ENCODE measurements around the gene TSFM. TPM values are rescaled to one million over a fixed set of nuclear protein-coding genes. Genes with fewer than 3 reads are reported as not detected.
A peak's percentile ranks its signal among the peaks of the same experiment; 100 is the strongest.

Gene TSFM
- total RNA-seq, 1 experiment from 2014 or later, result 53.2 TPM

- ChIA-PET CTCF (interaction anchor here (0.6 kb wide), 1 partner anchor 9 kb away, joined by 3 read pairs; no protein-coding TSS in a partner anchor), RAD21 (ENCODE audit: low non-redundant PET in 1 of 2, low total read pairs in 2 of 2, uncharacterized antibody in 2 of 2, unreplicated experiment in 2 of 2) (interaction anchor here in 1 of 2 experiments (0.9 kb wide), 1 partner anchor 18 kb away, joined by 3 read pairs; no protein-coding TSS in a partner anchor), POLR2A (interaction anchor here (1.3 to 5.0 kb wide), 4 partner anchors 11 to 57 kb away, joined by 6 to 20 read pairs (median 9); no protein-coding TSS in a partner anchor)
- H3K36me3 ChIP-seq (ENCODE audit: control insufficient read depth in 1 of 2, insufficient read depth in 2 of 2, low read length in 2 of 2), result no peaks in the 10 kb centered on the region
- H3K4me1 ChIP-seq (ENCODE audit: control insufficient read depth in 1 of 2, insufficient read depth in 2 of 2, low read length in 2 of 2), result peaks cover 22 to 47% of the 10 kb centered on the region in 2 experiments
- H3K9ac ChIP-seq (ENCODE audit: low read length), result peak overlapping the region; percentile 92
- DNase-seq (ENCODE audit: low read depth, low spot score) (no peak), ATAC-seq (peak; percentile 28)
- H3K9me2 ChIP-seq (ENCODE audit: insufficient read depth), result no peaks in the 10 kb centered on the region
- intact Hi-C loops (cut with micrococcal nuclease), result loop anchor here (1.0 to 2.0 kb wide), 2 partner anchors 17 to 59 kb away; no protein-coding TSS in a partner anchor
- H3K27ac ChIP-seq (ENCODE audit: low read depth, low read length), result peak overlapping the region; percentile 91
- H3K4me3 ChIP-seq (replicated peaks in 1 of 2; ENCODE audit: low read depth in 1 of 2, low read length in 2 of 2), result peak overlapping the region; percentile 95 to 97
- peak overlapping the region; percentile 95 for H3K4me2 ChIP-seq (ENCODE audit: low read length)
- no peaks in the 10 kb centered on the region for H3K27me3 ChIP-seq (ENCODE audit: insufficient read depth, low read length)
- H2AFZ ChIP-seq (ENCODE audit: low read depth, low read length, poor library complexity, severe bottlenecking), result no peak overlapping the region
- 0 out of 2 replicates have a peak, but pooled peaks cover 6% of the 10 kb centered on the region for H4K20me1 ChIP-seq (ENCODE audit: insufficient read depth)
- H3K9me3 ChIP-seq (ENCODE audit: control insufficient read depth in 1 of 2, insufficient read depth in 1 of 2, low read depth in 1 of 2, low read length in 2 of 2), result no peaks in the 10 kb centered on the region
- peaks cover 51% of the 10 kb centered on the region for H3K79me2 ChIP-seq (ENCODE audit: insufficient read depth, low read length)
- TF ChIP-seq EGR1 (IDR thresholded peaks at IDR 0.05; ENCODE audit: low read depth) (no peak), SIN3A (IDR thresholded peaks at IDR 0.05; ENCODE audit: low read depth) (peak; percentile 60; the same call in 1 of the 2 replicates), JUND (IDR thresholded peaks at IDR 0.05) (no peak)
- BruUV-seq (replicated peaks), result no TSS peak
Measured at GRCh38 chr12:57846285-57846576, 63.6 kb downstream of the TSFM start.

GRCh38 chr12:57846577-57847319 is 64.2 kb downstream of the TSFM start, which contains the start of gene CTDSP2:
Gene CTDSP2, minus strand, starts transcription at chr12:57846729. Its CDS starts 294 bp downstream, at chr12:57846435.
- Histone ChIP-seq H3K4me2 (ENCODE audit: low read length) (peak within 1 kb of the TSS; percentile 95), H2AFZ (ENCODE audit: low read depth, low read length, poor library complexity, severe bottlenecking) (peak within 1 kb of the TSS; percentile 96), H3K79me2 (ENCODE audit: insufficient read depth, low read length) (peaks cover 46% of the 10 kb centered on the region), H3K36me3 (ENCODE audit: control insufficient read depth in 1 of 2, insufficient read depth in 2 of 2, low read length in 2 of 2) (no peaks in the 10 kb centered on the region), H3K27ac (ENCODE audit: low read depth, low read length) (peak within 1 kb of the TSS; percentile 91), H3K9ac (ENCODE audit: low read length) (peak within 1 kb of the TSS; percentile 92), H3K9me3 (ENCODE audit: control insufficient read depth in 1 of 2, insufficient read depth in 1 of 2, low read depth in 1 of 2, low read length in 2 of 2) (no peaks in the 10 kb centered on the region), H4K20me1 (ENCODE audit: insufficient read depth) (0 out of 2 replicates have a peak, but pooled peaks cover 5% of the 10 kb centered on the region), H3K4me1 (ENCODE audit: control insufficient read depth in 1 of 2, insufficient read depth in 2 of 2, low read length in 2 of 2) (peaks cover 22 to 43% of the 10 kb centered on the region in 2 experiments), H3K4me3 (replicated peaks in 1 of 2; ENCODE audit: low read depth in 1 of 2, low read length in 2 of 2) (peak within 1 kb of the TSS; percentile 95 to 97), H3K27me3 (ENCODE audit: insufficient read depth, low read length) (no peaks in the 10 kb centered on the region), H3K9me2 (ENCODE audit: insufficient read depth) (no peaks in the 10 kb centered on the region)
- ATAC-seq (peak; percentile 78), DNase-seq (ENCODE audit: low read depth, low spot score) (peak; percentile 96)
- intact Hi-C loops (cut with micrococcal nuclease), result loop anchor here (1.0 to 2.0 kb wide), 2 partner anchors 16 to 59 kb away; no protein-coding TSS in a partner anchor
- ChIA-PET RAD21 (ENCODE audit: low non-redundant PET in 1 of 2, low total read pairs in 2 of 2, uncharacterized antibody in 2 of 2, unreplicated experiment in 2 of 2) (interaction anchor here (0.6 to 0.9 kb wide), 3 partner anchors 18 to 102 kb away, joined by 3 to 5 read pairs (median 3); partner anchors contain the start of gene TSPAN31 (in 1 of the 2)), POLR2A (interaction anchor here (0.6 to 5.0 kb wide), 7 partner anchors 11 to 57 kb away, joined by 3 to 20 read pairs (median 7); no protein-coding TSS in a partner anchor), CTCF (interaction anchor here (0.6 to 1.5 kb wide), 2 partner anchors 9 to 18 kb away, joined by 3 to 5 read pairs; no protein-coding TSS in a partner anchor)
- BruUV-seq (replicated peaks), result no TSS peak
- TF ChIP-seq ELF1 (IDR thresholded peaks at IDR 0.05; ENCODE audit: borderline replicate concordance, low read depth) (no peak), YY1 (IDR thresholded peaks at IDR 0.05; ENCODE audit: extremely low read depth, insufficient replicate concordance, low read depth, low read length) (peak; percentile 73), SP1 (IDR thresholded peaks at IDR 0.05; ENCODE audit: low read depth) (peak; percentile 41; the same call in 1 of the 2 replicates), ZBTB33 (IDR thresholded peaks at IDR 0.05; ENCODE audit: extremely low read depth, insufficient replicate concordance, low read length) (no peak), RAD21 (IDR thresholded peaks at IDR 0.05; ENCODE audit: low read depth) (no peak), MAX (IDR thresholded peaks at IDR 0.05) (peak; percentile 17; the same call in 1 of the 2 replicates), CTCF (IDR thresholded peaks at IDR 0.05 in 2 of 3, conservative IDR thresholded peaks at IDR 0.05 in 1 of 3; ENCODE audit: borderline replicate concordance in 1 of 3, insufficient read depth in 1 of 3, low read depth in 2 of 3, low read length in 2 of 3) (no peak), EGR1 (IDR thresholded peaks at IDR 0.05; ENCODE audit: low read depth) (peak; percentile 88), CBX3 (IDR thresholded peaks at IDR 0.05; ENCODE audit: low read depth) (no peak), JUND (IDR thresholded peaks at IDR 0.05) (no peak; the same call in 1 of the 2 replicates), POLR2AphosphoS5 (IDR thresholded peaks at IDR 0.05; ENCODE audit: low read depth, low read length) (peak; percentile 83), CEBPB (IDR thresholded peaks at IDR 0.05; ENCODE audit: low read depth) (no peak), EZH2 (IDR thresholded peaks at IDR 0.05) (no peak)
